NCI-H2081 treated with DMSO at 0.1 percent for 48 hours (cell line): ENCODE data around the gene NCOA7.
"Not testable (repeated sequence)": the region's sequence is repeated elsewhere in the genome, so short reads cannot be mapped to it uniquely, and the experiment has no call there.

Experiments used
- DNase-seq: peaks from one replicate; lab custom pipeline; 2025; lab: John Stamatoyannopoulos, UW

Gene NCOA7

GRCh38 chr6:125945378-125946141, 154.8 kb downstream of the NCOA7 start:
- no peak for DNase-seq

GRCh38 chr6:125947615-125948014, 156.9 kb downstream of the NCOA7 start:
- DNase-seq, result no peak

DNA sequence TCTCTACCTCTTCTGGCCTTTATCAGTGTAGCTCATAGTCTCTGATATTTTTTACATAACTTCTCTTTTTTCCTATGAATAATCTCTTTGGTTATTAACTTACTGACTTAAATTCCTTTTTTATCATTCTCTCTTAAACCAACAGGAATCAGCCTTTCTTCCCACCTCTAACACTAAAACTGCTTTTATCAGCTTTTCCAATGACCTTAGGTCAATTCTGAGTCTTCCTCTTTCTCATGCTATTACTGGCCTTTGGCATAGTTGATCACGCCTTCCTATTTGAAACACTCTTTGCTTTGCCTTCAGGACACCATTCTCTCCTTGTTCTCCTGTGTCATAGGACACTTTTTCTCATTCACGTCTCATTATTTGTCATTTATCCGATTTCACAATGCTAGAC, 157.7 kb downstream of the NCOA7 start:
- no peak for DNase-seq

DNA sequence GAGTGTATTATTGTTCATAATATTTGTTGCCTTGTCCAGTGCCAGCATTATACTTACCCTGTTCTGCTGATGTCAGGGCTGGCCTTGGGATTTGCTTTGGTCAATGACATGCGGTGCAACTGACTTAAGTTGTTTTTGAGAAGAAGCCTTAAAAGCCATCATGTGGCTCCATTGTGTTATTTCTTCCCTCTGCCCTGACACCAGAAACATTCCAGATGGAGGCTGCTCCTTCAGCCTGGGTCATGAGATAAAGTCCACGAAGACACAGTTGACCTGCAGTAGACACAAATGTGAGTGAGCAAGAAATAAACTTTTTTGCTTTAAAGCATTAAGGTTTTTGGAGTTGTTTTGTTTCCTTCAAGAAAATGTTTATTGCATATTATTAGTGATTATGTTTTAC, 158.3 kb downstream of the NCOA7 start:
- no peak for DNase-seq

DNA sequence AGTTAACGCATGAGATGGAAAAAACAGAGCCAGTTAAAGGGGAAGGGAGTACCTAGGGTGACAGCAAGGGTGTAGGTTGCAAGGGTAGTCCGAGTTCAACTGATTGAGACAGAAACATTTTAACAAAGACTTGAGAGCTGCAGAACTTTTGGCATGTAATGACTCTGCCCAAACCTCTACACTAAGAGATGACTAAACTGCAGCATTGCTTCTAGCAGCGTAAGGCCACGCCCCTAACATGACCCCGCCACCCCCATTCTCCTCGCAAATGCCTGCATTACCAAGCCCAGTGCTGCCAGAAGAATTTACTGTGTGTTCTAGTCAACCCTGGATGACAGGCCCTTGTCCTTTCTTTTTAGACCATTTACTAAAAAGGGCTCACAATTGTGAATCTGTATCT, 159.5 kb downstream of the NCOA7 start:
- DNase-seq, result no peak

GRCh38 chr6:125950716-125951115, 160.0 kb downstream of the NCOA7 start:
- not testable (repeated sequence) for DNase-seq

GRCh38 chr6:125951323-125951722, 160.6 kb downstream of the NCOA7 start:
- DNase-seq, result no peak

DNA sequence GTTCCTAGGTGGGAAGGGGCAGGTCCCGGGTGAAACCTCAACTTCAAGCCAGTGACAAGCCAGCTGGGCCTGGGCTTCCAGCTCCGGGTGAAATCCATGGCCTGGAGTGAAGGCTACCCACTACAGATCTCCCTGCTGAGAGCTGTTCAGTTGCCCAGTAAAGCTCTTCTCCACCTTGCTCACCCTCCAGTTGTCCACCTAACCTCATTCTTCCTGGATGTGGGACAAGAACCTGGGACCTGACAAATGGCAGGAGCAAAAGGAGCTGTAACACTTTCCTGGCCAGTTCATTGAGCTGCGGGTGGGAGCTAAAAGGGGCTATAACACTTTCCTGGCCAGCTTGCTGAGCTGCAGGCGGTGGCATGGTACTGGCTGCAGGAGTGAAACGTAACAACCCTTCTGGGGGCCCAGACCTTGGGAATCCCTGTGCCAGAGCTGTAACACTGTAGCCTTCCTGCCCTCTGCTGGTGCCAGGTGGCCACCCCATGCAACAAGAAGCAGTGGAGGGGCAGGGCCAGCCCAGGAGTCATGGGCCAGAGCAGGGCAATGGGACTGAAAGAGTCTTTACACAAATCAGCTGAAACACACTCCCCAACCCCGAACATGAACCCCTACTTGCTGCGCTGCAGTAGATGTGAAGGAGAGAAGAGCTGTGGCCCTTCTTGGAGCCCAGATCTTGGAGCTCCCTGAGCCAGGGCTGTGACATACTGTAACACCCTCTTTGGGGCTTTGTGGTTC, 162.2 kb downstream of the NCOA7 start:
- DNase-seq, result no peak

GRCh38 chr6:125953502-125953875, 162.7 kb downstream of the NCOA7 start:
- peak; percentile 69 for DNase-seq

- DNase-seq, result no peak
These were observed 164.1 kb downstream of the NCOA7 start for GRCh38 chr6:125954735-125955339.

DNA sequence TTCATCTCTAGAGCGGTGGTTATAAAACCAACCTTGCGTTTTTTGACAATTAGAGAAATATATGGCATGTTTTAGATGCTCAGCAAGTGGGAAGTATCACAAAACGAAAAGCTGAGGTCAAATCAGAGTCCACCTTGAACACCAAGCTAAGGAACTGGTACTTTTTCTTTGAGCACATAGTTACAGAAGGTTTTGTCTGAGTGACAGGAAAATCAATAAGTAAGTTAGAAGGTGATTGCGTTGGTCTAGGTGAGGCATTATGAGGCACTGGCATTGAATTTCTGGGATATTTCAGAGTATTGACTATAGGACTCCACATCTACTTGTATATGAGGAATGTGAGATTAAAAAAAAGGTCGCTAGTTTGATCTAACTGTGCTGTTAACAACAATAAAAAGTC, 165.2 kb downstream of the NCOA7 start:
- no peak for DNase-seq

- DNase-seq, result peak; percentile 64
These were observed 166.0 kb downstream of the NCOA7 start, which contains the start of gene HINT3 for GRCh38 chr6:125956506-125957390. Gene HINT3, plus strand, starts transcription at chr6:125956770. Its CDS starts 208 bp downstream, at chr6:125956978.

- DNase-seq, result no peak
These were observed 166.6 kb downstream of the NCOA7 start for GRCh38 chr6:125957391-125957693.

DNA sequence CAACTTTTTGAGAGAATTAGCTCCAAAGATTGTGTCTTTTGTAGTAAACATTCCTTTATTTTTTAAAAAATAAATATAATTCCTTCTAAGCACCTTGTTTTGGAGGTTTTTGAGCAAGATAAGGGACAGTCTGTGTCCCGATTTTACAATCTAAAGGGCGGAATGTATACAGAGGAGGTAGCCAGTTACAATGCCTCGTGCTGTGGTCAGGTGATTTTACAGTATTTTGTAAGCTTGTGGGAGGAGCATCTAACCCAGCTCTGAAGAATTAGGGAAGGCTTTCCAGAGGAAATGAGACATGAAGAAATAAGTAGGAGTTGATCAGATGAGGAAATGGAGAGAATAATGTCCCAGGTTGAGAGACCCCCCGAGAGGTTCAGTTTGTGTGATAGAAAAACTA, 167.1 kb downstream of the NCOA7 start:
- DNase-seq, result no peak

GRCh38 chr6:125959041-125959440, 168.3 kb downstream of the NCOA7 start:
- DNase-seq, result no peak

DNA sequence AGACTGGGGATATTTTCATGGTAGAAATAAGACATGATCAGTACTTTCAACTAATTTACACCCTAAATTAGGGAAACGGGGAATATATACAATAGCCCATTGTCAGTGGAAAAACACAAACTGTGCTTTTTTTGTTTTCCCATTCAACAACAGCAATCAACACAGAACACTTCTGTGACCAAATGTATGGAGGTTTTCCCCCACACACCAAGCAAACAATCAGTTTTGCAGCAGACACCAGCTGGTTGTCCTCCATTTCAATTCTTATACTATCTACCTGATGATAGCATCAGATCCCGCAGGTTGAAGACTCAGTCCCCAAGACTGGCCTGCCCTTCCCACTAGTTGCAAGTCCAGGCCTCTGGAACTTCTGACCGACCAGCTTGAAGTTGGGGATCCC, 170.4 kb downstream of the NCOA7 start:
- no peak for DNase-seq

GRCh38 chr6:125962900-125963497, 172.2 kb downstream of the NCOA7 start:
- no peak for DNase-seq

DNA sequence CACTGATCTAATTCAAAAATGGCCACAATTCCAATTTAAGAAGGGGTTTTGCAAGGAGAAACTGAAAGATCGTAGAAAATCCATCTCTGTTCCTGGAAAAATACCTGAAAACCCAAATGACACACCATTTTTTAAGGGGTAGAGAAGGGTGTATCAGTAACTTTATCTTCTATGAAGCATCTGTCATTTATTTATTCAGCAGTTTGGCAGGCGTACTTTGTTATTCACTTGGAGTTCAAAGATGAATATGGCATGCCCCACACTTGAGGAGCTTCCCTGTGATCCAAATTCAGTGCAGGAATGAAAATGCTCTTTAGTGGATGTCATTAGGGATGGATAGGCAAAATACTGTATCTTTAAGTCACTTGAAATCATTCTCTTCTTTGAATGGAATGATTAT, 173.1 kb downstream of the NCOA7 start:
- DNase-seq, result no peak

GRCh38 chr6:125966569-125966968, 175.8 kb downstream of the NCOA7 start:
- DNase-seq, result no peak

DNA sequence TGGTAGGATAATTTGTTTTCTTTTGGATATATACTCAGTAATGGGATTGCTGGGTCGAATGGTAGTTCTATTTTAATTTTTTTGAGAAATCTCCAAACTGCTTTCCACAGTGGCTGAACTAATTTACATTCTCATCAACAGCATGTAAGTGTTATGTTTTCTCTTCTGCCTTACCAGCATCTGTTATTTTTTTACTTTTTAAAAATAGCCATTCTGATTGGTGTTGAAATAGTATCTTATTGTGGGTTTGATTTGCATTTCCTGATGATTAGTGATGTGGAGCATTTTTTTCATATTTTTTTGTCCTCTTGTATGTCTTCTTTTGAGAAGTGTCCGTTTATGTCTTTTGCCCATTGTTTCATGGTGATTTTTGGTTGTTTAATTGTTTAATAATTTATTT, 177.7 kb downstream of the NCOA7 start:
- no peak for DNase-seq

DNA sequence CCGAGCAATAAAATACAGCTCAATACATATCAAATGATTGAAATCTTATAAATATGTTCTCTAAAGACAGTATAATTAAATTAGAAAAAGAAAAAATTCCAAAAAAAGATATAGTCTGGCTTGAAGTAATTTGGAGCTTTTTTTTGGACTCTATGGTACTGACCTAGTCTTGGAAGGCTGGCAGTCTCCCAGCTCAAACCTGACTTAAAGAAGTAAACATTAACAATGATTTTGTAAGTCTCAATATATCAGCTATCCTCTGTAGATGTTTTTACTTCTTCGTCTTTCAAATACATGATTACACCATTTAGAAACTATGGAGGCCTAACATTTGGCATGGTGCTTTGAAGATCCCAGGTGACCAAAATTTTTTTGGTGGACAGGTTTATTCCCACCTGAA, 180.0 kb downstream of the NCOA7 start:
- no peak for DNase-seq

DNA sequence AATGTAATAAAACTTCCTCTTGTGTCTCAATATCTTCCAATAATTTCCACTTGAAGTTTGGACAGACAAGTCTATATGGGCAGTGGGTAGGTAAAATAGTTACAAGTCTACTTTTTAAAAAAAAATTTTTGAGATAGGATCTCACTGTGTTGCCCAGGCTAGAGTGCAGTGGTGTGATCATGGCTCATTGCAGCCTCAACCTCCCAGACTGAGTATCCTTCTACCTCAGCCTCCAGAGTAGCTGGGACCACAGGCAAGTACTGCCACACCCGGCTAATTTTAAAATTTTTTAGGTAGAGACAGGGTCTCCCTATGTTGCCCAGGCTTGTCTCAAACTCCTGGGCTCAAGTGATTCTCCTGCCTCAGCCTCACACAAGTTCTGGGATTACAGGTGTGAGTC, 181.7 kb downstream of the NCOA7 start:
- not testable (repeated sequence) for DNase-seq
